ENCODE measurements around the gene FAM107B. TPM values are rescaled to one million over a fixed set of nuclear protein-coding genes. Genes with fewer than 3 reads are reported as not detected.
A peak's percentile ranks its signal among the peaks of the same experiment; 100 is the strongest.

FAM107B gene
- total RNA-seq, 1 experiment from 2014 or later, result 24.5 TPM

GRCh38 chr10:14736600-14737081 is 38.1 kb downstream of the FAM107B start:
- H3K36me3 Mint-ChIP-seq (ENCODE audit: insufficient read depth in 1 of 3, low read depth in 3 of 3), result no peaks in the 10 kb centered on the region
- Histone ChIP-seq H2BK15ac (ENCODE audit: low read depth, low read length) (no peak overlapping the region), H2BK20ac (ENCODE audit: low read depth, low read length, poor library complexity, severe bottlenecking) (no peak overlapping the region), H4K91ac (ENCODE audit: insufficient read length, low read depth, low read length) (no peak overlapping the region), H4K8ac (replicated peaks; ENCODE audit: insufficient read length, low read depth, low read length) (no peak overlapping the region), H2AFZ (ENCODE audit: low read length) (no peak overlapping the region), H3K9ac (ENCODE audit: extremely low read depth, insufficient read length, low read length) (no peak overlapping the region), H2AK5ac (ENCODE audit: insufficient read length, low read length) (no peak overlapping the region), H3K14ac (ENCODE audit: insufficient read depth, low read length) (no peak overlapping the region), H3K18ac (ENCODE audit: insufficient read length, low read depth, low read length) (no peak overlapping the region), H3K79me2 (ENCODE audit: insufficient read depth, low read length) (no peaks in the 10 kb centered on the region), H3K56ac (ENCODE audit: insufficient read length, low read depth, low read length) (no peak overlapping the region), H4K20me1 (ENCODE audit: control insufficient read depth, insufficient read depth, insufficient read length) (no peaks in the 10 kb centered on the region), H3K9me3 (ENCODE audit: control insufficient read depth, low read depth, low read length) (no peaks in the 10 kb centered on the region), H2BK5ac (ENCODE audit: insufficient read length, low read length) (no peak overlapping the region), H3K27ac (ENCODE audit: insufficient read length, low read depth, low read length) (no peak overlapping the region), H3K4me2 (ENCODE audit: insufficient read depth, insufficient read length, low read length) (no peak overlapping the region), H3K4me1 (ENCODE audit: insufficient read depth, low read length) (no peaks in the 10 kb centered on the region), H3K27me3 (ENCODE audit: insufficient read depth, low read length) (no peaks in the 10 kb centered on the region), H3K23me2 (ENCODE audit: insufficient read length, low read depth, low read length, poor library complexity, severe bottlenecking) (no peaks in the 10 kb centered on the region), H2BK120ac (ENCODE audit: low read depth, low read length, poor library complexity, severe bottlenecking) (no peak overlapping the region), H3T11ph (ENCODE audit: low read length) (no peak overlapping the region), H2BK12ac (ENCODE audit: insufficient read length, low read depth, low read length) (no peak overlapping the region), H3K79me1 (ENCODE audit: insufficient read depth, low read depth, low read length, poor library complexity, severe bottlenecking) (no peaks in the 10 kb centered on the region), H4K5ac (ENCODE audit: insufficient read length, low read depth, low read length) (no peak overlapping the region), H3K4ac (ENCODE audit: low read depth, low read length) (no peak overlapping the region), H3K23ac (ENCODE audit: insufficient read length, low read depth, low read length) (no peak overlapping the region)
- H3K27ac Mint-ChIP-seq, result peak overlapping the region in 1 of 3 experiments; percentile 79; a peak in 2 of 7 replicates
- no CpG with 5 or more reads among the region's 4 CpGs for WGBS (ENCODE audit: extremely low coverage, insufficient read length, low lambda C conversion rate)
- no peaks in the 10 kb centered on the region for H3K27me3 Mint-ChIP-seq (ENCODE audit: low read depth)
- peaks cover 0 to 3% of the 10 kb centered on the region in 2 experiments; a peak in 1 of 4 replicates for H3K4me1 Mint-ChIP-seq
- TF ChIP-seq CTCF (conservative IDR thresholded peaks at IDR 0.05), result no peak
- 0 out of 5 replicates have a peak, but pooled peaks cover 0 to 3% of the 10 kb centered on the region in 2 experiments for H3K9me3 Mint-ChIP-seq
- no peak overlapping the region for H3K4me3 Mint-ChIP-seq
- no peak for DNase-seq

Measured in H9 (cell line).